PFSK-1 (cell line): ENCODE measurements around the gene PFN2.

Experiments used
- FOXP2 ChIP-seq: optimal IDR thresholded peaks from 2 replicates; pipeline ENCODE3; 2011; ENCODE audit warnings: borderline replicate concordance, control low read depth, inconsistent platforms; ENCODE audit not compliant: insufficient read depth; ENCODE audit errors: extremely low read length, extremely low read depth
- POLR2AphosphoS5 ChIP-seq: IDR thresholded peaks from 2 replicates; pipeline ENCODE4 v1.6.1; 2012; ENCODE audit warnings: low read depth, mild to moderate bottlenecking, control low read depth, low read length, moderate library complexity
- SIN3A ChIP-seq: IDR thresholded peaks from 2 replicates; pipeline ENCODE4 v1.6.1; 2012; ENCODE audit warnings: mild to moderate bottlenecking, low read length, moderate library complexity, borderline replicate concordance; ENCODE audit not compliant: insufficient read depth
- TAF1 ChIP-seq: IDR thresholded peaks from 2 replicates; pipeline ENCODE4 v1.6.1; 2012; ENCODE audit warnings: low read length, control low read depth, borderline replicate concordance; ENCODE audit not compliant: insufficient read depth
- TF ChIP-seq, protein P1 (sequence below), 2 experiments: IDR thresholded peaks; 2 replicates each; pipeline versions ENCODE4 v1.6.1 to v1.8.0; 2011 to 2012; ENCODE audit warnings: low read depth in 2 of 2, low read length in 2 of 2, control low read depth in 1 of 2, inconsistent platforms in 1 of 2, mild to moderate bottlenecking in 1 of 2, moderate library complexity in 1 of 2; ENCODE audit not compliant: insufficient read depth in 1 of 2

PFN2 gene

DNA sequence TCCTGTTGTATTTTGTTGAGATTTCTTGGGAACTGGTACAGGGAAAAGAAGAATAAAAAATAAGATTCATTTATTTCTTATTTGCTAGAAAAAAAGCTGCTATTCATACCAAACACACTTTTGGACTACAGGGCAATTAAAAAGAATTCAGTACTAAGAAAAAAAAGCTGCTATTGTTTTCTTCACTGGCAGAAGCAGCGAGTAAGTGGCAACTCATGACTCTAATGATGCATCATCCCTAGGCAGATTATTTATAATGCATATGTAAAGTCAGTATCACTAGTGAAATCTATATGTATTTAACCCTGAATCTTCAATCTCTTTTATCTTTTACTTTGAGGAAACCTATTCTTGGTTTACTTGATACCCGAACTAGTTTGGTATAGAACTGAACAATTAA lies 15.2 kb downstream of the PFN2 start:
- TF ChIP-seq SIN3A (no peak), TAF1 (no peak), FOXP2 (no peak), POLR2AphosphoS5 (no peak)
- TF ChIP-seq, protein P1, sequence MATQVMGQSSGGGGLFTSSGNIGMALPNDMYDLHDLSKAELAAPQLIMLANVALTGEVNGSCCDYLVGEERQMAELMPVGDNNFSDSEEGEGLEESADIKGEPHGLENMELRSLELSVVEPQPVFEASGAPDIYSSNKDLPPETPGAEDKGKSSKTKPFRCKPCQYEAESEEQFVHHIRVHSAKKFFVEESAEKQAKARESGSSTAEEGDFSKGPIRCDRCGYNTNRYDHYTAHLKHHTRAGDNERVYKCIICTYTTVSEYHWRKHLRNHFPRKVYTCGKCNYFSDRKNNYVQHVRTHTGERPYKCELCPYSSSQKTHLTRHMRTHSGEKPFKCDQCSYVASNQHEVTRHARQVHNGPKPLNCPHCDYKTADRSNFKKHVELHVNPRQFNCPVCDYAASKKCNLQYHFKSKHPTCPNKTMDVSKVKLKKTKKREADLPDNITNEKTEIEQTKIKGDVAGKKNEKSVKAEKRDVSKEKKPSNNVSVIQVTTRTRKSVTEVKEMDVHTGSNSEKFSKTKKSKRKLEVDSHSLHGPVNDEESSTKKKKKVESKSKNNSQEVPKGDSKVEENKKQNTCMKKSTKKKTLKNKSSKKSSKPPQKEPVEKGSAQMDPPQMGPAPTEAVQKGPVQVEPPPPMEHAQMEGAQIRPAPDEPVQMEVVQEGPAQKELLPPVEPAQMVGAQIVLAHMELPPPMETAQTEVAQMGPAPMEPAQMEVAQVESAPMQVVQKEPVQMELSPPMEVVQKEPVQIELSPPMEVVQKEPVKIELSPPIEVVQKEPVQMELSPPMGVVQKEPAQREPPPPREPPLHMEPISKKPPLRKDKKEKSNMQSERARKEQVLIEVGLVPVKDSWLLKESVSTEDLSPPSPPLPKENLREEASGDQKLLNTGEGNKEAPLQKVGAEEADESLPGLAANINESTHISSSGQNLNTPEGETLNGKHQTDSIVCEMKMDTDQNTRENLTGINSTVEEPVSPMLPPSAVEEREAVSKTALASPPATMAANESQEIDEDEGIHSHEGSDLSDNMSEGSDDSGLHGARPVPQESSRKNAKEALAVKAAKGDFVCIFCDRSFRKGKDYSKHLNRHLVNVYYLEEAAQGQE (IDR thresholded peaks at IDR 0.05; ENCODE audit: insufficient read depth in 1 of 2, low read depth in 2 of 2, low read length in 2 of 2), result no peak

DNA sequence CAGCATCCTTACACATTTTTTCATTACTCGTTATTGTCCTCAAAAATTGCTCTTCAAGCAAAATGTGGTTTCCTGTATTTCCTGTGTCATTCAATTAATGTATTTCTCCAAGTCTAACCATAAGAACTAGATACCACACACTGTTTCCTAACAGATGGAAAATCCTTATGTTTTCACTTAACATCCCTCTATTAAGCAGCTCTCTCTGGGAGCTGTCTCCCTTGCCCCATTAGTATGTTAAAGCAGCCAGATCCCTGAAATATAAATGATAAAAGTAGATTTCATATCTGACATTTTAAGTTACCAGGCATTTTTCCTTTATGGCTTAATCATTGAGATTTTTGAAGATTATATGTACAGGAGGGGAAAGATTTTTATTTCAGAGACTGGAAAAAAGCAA lies 15.9 kb downstream of the PFN2 start:
- TF ChIP-seq FOXP2, result no peak
- TF ChIP-seq, protein P1 (IDR thresholded peaks at IDR 0.05; ENCODE audit: insufficient read depth in 1 of 2, low read depth in 2 of 2, low read length in 2 of 2), result no peak
- no peak for TF ChIP-seq POLR2AphosphoS5
- TF ChIP-seq TAF1, result no peak
- TF ChIP-seq SIN3A, result no peak

DNA sequence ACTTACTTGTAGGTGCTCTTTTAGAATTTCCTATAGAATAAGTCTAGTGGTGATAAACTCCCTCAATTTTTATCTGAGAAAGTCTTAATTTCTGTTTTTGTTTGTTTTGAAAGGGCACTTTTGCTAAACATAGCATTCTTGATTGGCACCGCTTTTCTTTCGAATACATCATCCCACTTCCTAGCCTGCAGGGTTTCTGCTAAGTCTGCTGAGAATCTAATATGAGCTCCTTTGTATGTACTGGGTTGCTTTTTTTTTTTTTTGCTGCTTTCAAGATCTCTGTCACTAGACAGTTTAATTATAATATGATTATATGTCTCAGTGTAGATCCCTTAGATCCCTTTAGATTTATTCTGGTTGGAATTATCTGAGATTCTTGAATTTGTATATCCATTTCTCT lies 21.5 kb downstream of the PFN2 start:
- TF ChIP-seq POLR2AphosphoS5, result no peak
- no peak for TF ChIP-seq FOXP2
- TF ChIP-seq, protein P1 (IDR thresholded peaks at IDR 0.05; ENCODE audit: insufficient read depth in 1 of 2, low read depth in 2 of 2, low read length in 2 of 2), result no peak
- no peak for TF ChIP-seq SIN3A
- no peak for TF ChIP-seq TAF1

DNA sequence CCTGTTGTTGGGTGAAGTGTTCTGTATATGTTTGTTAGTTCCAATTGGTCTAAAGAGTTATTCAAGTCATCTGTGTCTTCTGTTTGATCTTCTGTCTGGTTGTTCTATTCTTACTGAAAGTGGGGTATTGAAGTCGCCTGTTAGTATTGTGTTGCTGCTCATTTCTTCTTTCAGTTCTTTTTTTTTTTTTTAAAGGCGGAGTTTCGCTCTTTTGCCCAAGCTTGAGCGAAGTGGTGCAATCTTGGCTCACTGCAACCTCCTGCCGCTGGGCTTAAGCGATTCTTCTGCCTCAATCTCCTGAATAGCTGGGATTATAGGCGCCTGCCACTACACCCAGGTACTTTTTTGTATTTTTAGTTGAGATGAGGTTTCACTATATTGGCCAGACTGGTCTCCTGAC lies 23.5 kb downstream of the PFN2 start:
- TF ChIP-seq SIN3A (no peak), FOXP2 (no peak), TAF1 (no peak), POLR2AphosphoS5 (no peak)
- TF ChIP-seq, protein P1 (IDR thresholded peaks at IDR 0.05; ENCODE audit: insufficient read depth in 1 of 2, low read depth in 2 of 2, low read length in 2 of 2), result no peak

- no peak for TF ChIP-seq FOXP2
- TF ChIP-seq, protein P1 (IDR thresholded peaks at IDR 0.05; ENCODE audit: insufficient read depth in 1 of 2, low read depth in 2 of 2, low read length in 2 of 2), result no peak
Measured at GRCh38 chr3:149942409-149942808, 28.3 kb downstream of the PFN2 start.
